K562 (cell line): Measurements from ENCODE around the gene DDX39A. TPM values are rescaled to one million over a fixed set of nuclear protein-coding genes. Genes with fewer than 3 reads are reported as not detected.

Source experiments
- BCOR ChIP-seq: fragments of 450-650 bp; IDR thresholded peaks from 2 replicates; pipeline ENCODE4 v1.6.1; 2016
- BRD4 ChIP-seq: fragments of 200-600 bp; sonication (generic); IDR thresholded peaks from 2 replicates; pipeline ENCODE4 v1.6.1; 2017; ENCODE audit warnings: inconsistent platforms
- C11orf30 ChIP-seq: fragments of 450-650 bp; IDR thresholded peaks from 2 replicates; pipeline ENCODE4 v1.6.1; 2016; ENCODE audit warnings: low read depth, mild to moderate bottlenecking
- CCNT2 ChIP-seq: IDR thresholded peaks from 2 replicates; pipeline ENCODE4 v1.6.1; 2011; ENCODE audit warnings: borderline replicate concordance, low read depth, mild to moderate bottlenecking, moderate library complexity, mixed read lengths, low read length; ENCODE audit not compliant: insufficient read length; ENCODE audit errors: extremely low read depth
- CREB1 ChIP-seq, 2 experiments: sonication (generic) in 1 of 2; formaldehyde crosslinking in 1 of 2; IDR thresholded peaks; 2 replicates each; pipeline versions ENCODE4 v1.6.1 to v1.8.0; 2012 to 2022; ENCODE audit warnings: inconsistent platforms in 1 of 2, mild to moderate bottlenecking in 1 of 2, missing genetic modification reagents in 1 of 2, moderate library complexity in 1 of 2
- EHMT2 ChIP-seq: fragments of 450-650 bp; IDR thresholded peaks from 2 replicates; pipeline ENCODE4 v1.6.1; 2018; ENCODE audit warnings: antibody characterized with exemption
- HSF4 ChIP-seq: fragments of 250-450 bp; sonication (Bioruptor Pico); IDR thresholded peaks from 2 replicates; pipeline ENCODE4 v2.1.2; 2022; ENCODE audit warnings: mild to moderate bottlenecking, moderate library complexity, borderline replicate concordance
- MTF1 ChIP-seq: fragments of 250-450 bp; sonication (Bioruptor Pico); IDR thresholded peaks from 2 replicates; pipeline ENCODE4 v1.9.0; 2021; ENCODE audit warnings: moderate library complexity, mild to moderate bottlenecking, inconsistent platforms, borderline replicate concordance
- MXD1 ChIP-seq: fragments of 250-450 bp; sonication (Bioruptor Pico); IDR thresholded peaks from 2 replicates; pipeline ENCODE4 v1.8.0; 2021; ENCODE audit warnings: borderline replicate concordance, mild to moderate bottlenecking, moderate library complexity; ENCODE audit not compliant: poor library complexity, severe bottlenecking
- NBN ChIP-seq: fragments of 450-650 bp; IDR thresholded peaks from 2 replicates; pipeline ENCODE4 v1.6.1; 2016; ENCODE audit warnings: low read depth, mild to moderate bottlenecking
- NCOA6 ChIP-seq: fragments of 450-650 bp; IDR thresholded peaks from 2 replicates; pipeline ENCODE4 v1.6.1; 2017; ENCODE audit warnings: mild to moderate bottlenecking
- RERE ChIP-seq: sonication (generic); formaldehyde crosslinking; IDR thresholded peaks from 2 replicates; pipeline ENCODE4 v1.8.0; 2023; ENCODE audit warnings: missing genetic modification reagents, mild to moderate bottlenecking, borderline replicate concordance
- SMARCA4 ChIP-seq: fragments of 450-650 bp; IDR thresholded peaks from 2 replicates; pipeline ENCODE4 v1.6.1; 2016
- USF2 ChIP-seq: sonication (generic); formaldehyde crosslinking; IDR thresholded peaks from 2 replicates; pipeline ENCODE4 v1.5.0; 2020; ENCODE audit warnings: missing genetic modification reagents
- ZBTB26 ChIP-seq: fragments of 450-650 bp; formaldehyde crosslinking; IDR thresholded peaks from 2 replicates; pipeline ENCODE4 v1.4.0; 2022; ENCODE audit warnings: missing genetic modification characterization
- ZNF143 ChIP-seq: sonication (generic); formaldehyde crosslinking; IDR thresholded peaks from 2 replicates; pipeline ENCODE4 v1.9.0; 2022; ENCODE audit warnings: mild to moderate bottlenecking, missing genetic modification reagents
- ZNF174 ChIP-seq: fragments of 250-450 bp; sonication (Bioruptor Pico); IDR thresholded peaks from 2 replicates; pipeline ENCODE4 v1.4.0; 2020; ENCODE audit warnings: mild to moderate bottlenecking
- ZNF354B ChIP-seq: fragments of 250-450 bp; sonication (Bioruptor Pico); IDR thresholded peaks from 2 replicates; pipeline ENCODE4 v1.4.0; 2020
- ZNF384 ChIP-seq: IDR thresholded peaks from 2 replicates; pipeline ENCODE4 v1.6.1; 2012; ENCODE audit warnings: low read depth, low read length, improper control_type of control experiment
- ZNF57 ChIP-seq: fragments of 450-650 bp; formaldehyde crosslinking; IDR thresholded peaks from 2 replicates; pipeline ENCODE4 v1.4.0; 2020; ENCODE audit warnings: mild to moderate bottlenecking, moderate library complexity
- ZNF764 ChIP-seq: fragments of 250-450 bp; sonication (Bioruptor Pico); IDR thresholded peaks from 2 replicates; pipeline ENCODE4 v1.4.0; 2020; ENCODE audit warnings: low read depth, mild to moderate bottlenecking, moderate library complexity
- polyA plus RNA-seq, 8 experiments: library from polyadenylated mRNA; depleted of rRNA in 4 of 8; stranded (reverse) in 5 of 8; unstranded in 3 of 8; fragments of >200 nt; fragmentation: Nextera tagmentation in 2 of 8; fragmentation: Illumina TruSeq in 1 of 8; extraction: Ambion mirVana in 2 of 8; extraction: Trizol in 1 of 8; gene quantifications; 2 replicates each; pipeline versions ENCODE4 v1.2.1 to v1.2.3, GENCODE V29; 2011 to 2014; ENCODE audit warnings: inconsistent platforms in 1 of 8, missing spikeins in 1 of 8
- total RNA-seq, 7 experiments: library from RNA; depleted of rRNA in 6 of 7; stranded (reverse); fragments of >200 nt in 6 of 7; fragmentation: Illumina TruSeq in 2 of 7; extraction: Trizol in 2 of 7; gene quantifications; 2 replicates each; pipeline versions ENCODE4 v1.2.1 to v1.2.3, GENCODE V29; 2011 to 2021; ENCODE audit warnings: low replicate concordance in 1 of 7

The DDX39A gene
- total and polyA plus RNA-seq, 9 of the 15 experiments (the other 6 are each of a cell fraction or from before 2014, with no cell fraction given): 90.3 to 250 (median 188) TPM

GRCh38 chr19:14419106-14419813 lies at the start of gene DDX39A (continued):
- TF ChIP-seq MXD1 (CRISPR knock-in tag): peak; percentile 29
- no peak for TF ChIP-seq ZNF174
- TF ChIP-seq ZNF143 (CRISPR knock-in tag): no peak
- TF ChIP-seq CREB1 (IDR thresholded peaks at IDR 0.05): peak; percentile 63
- peak; percentile 72 for TF ChIP-seq CREB1 (CRISPR knock-in tag; IDR thresholded peaks at IDR 0.05)
- no peak for TF ChIP-seq BRD4
- TF ChIP-seq MTF1 (CRISPR knock-in tag): no peak
- no peak for TF ChIP-seq ZNF764 (CRISPR knock-in tag)
- TF ChIP-seq NCOA6: no peak
- 0 out of 2 replicates have a peak, but pooled peaks have one; percentile 16 for TF ChIP-seq USF2 (CRISPR knock-in tag)
- no peak for TF ChIP-seq NBN
- TF ChIP-seq RERE (CRISPR knock-in tag): no peak
- TF ChIP-seq ZNF57 (CRISPR knock-in tag): no peak
- TF ChIP-seq BCOR: no peak
- peak; percentile 45; the same call in 1 of the 2 replicates for TF ChIP-seq SMARCA4
- TF ChIP-seq EHMT2: peak; percentile 63; the same call in 1 of the 2 replicates
- no peak for TF ChIP-seq HSF4 (CRISPR knock-in tag)
- TF ChIP-seq CCNT2: peak; percentile 70
- TF ChIP-seq ZNF384: no peak
- 0 out of 2 replicates have a peak, but pooled peaks have one; percentile 50 for TF ChIP-seq ZBTB26
- TF ChIP-seq C11orf30: peak; percentile 62
- no peak for TF ChIP-seq ZNF354B (CRISPR knock-in tag)
